HG03097 (cell line): ENCODE data around the gene VWA2.

Experiments
- ATAC-seq: cut with Tn5 transposase; IDR thresholded peaks from one replicate; pipeline ENCODE4 v1.9.1; 2021; ENCODE audit not compliant: unreplicated experiment, low FRiP score

Gene VWA2

DNA sequence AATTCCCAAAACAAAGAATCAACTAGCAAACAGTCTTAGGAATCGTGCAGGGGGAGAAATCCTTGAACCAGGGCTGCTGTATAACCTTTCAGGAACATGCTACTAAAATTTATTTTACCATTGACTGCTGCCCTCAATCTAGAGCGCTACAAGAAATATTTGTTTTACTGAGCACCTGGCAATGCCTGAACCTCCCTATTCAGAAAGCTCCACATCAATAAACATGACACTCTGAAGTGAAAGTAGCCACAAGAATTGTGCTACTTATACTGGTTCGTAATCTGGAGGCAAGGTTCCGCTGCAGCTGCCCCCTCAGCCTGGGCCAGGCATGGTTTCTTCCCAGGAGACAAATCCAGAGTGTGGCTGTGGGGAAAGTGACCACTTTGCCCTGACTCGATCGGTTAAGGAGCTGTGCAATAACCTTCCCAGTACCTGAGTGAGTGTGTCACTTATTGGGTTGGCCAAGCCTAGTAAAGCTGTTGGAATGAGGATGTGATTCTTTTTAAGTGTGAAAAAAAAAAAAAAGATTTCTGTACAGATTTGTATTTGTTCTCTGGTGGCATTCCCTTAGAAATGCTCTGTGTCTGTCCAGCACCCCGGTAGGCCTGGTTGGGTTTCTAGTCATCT lies 7.7 kb downstream of the VWA2 start:
- ATAC-seq, result no peak

- ATAC-seq, result no peak
Observed at GRCh38 chr10:114250236-114250635, 11.2 kb downstream of the VWA2 start.

GRCh38 chr10:114250716-114251115 lies 11.7 kb downstream of the VWA2 start:
- no peak for ATAC-seq

- ATAC-seq, result no peak
Observed at GRCh38 chr10:114252092-114252491, 13.0 kb downstream of the VWA2 start.

- no peak for ATAC-seq
Observed at GRCh38 chr10:114252883-114253282, 13.8 kb downstream of the VWA2 start.

DNA sequence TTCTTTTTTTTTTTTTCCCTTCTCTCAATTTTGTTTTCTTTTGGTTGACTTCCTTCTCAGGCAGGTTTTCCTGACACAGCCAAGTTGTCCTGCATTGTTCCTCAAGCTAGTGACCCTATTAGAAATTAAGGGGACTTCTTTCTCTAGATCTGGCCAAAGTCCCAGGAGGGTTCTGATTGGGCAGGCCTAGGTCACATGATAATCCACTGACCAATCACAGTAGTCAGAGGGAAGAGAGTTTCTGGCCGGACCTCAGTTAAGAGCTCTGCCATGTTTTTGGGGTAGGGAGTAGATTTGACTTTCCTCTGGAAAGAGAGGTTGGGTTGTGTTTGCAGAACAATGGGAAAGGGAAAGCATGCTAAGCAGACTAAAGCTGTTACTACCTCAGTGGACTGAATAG lies 16.2 kb downstream of the VWA2 start:
- ATAC-seq, result no peak

GRCh38 chr10:114256008-114256765 lies 17.1 kb downstream of the VWA2 start:
- ATAC-seq, result no peak

GRCh38 chr10:114256822-114257221 lies 17.8 kb downstream of the VWA2 start:
- no peak for ATAC-seq

DNA sequence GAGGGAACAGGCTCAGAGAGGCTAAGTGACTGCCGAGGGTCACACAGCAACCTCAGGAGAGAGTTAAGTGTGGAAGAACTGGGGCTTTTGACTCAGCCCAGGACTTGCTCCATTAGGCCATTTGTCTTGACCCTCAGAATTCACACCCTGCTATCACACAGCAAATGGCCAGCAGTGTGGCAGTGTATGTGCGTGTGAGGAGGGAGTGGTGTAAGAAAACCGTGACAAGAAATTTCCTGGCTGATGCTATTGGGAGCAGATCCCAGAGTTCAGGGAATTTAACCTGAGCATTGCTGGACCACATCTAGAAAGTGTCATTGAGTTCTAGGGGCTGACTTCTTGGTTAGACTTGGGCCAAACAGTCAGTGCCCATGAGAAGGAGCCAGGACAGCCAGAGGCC lies 18.4 kb downstream of the VWA2 start:
- no peak for ATAC-seq

DNA sequence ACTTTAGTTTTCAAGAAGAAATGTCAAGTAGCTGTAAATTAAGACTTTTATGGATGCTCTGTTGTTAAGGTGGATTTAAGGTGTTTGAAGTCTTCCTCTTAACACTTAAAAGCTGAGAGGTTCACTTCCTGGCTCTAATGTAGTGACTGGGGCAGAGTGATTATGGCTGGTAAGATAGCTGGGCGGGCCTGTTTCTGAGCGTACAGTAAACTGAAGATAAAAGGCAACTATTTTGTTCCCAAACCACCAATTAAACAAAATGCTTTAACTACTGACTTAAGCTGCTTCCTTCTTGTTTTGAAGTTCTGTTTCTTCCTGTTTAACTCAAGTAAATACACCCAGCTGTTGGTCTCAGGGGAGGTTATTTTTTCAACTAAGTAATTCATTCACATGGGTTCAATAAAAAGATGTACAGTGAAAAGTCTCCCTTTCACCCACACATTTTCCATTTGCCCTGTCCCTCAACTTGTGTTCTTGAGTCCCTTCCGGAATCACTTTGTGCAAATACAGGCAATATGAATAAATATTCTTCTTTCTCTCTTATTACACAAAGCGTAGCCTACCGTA lies 19.3 kb downstream of the VWA2 start:
- no peak for ATAC-seq

DNA sequence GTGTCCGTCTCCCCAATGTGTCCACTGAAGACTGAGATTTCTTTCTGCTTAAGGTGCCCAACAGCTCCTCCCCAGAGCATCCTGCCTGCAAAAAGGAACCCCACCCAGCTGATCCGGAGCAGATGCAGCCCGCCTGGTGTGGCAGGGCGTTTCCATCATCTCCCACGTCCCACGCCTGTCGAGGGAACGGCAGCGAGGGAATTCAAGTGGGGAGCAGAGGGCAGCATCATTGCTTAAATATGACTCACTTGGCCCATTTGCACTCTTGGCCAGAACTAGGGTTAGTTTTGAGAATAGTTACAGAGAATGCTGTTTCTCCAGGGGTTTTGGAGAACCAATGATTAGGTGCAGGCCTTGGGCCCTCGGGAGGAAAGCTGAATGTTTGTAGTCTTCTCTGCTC lies 20.8 kb downstream of the VWA2 start:
- ATAC-seq, result no peak

GRCh38 chr10:114260366-114260765 lies 21.3 kb downstream of the VWA2 start:
- no peak for ATAC-seq

DNA sequence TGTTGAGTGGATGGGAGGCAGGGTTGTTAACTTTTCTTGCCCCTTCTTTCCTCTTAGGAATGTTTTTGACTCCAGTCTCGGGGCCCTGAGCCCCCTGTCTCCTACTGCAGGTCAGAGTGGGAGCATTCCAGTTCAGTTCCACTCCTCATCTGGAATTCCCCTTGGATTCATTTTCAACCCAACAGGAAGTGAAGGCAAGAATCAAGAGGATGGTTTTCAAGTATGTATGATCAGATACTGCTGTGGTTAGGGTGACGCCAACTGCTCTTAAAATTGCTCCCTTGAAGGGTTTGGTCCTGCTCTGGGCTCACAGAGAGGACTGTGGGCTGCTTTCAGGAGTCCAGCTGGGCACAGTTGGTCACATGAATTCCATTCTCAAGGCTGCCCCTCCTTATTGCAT lies 22.0 kb downstream of the VWA2 start:
- no peak for ATAC-seq

GRCh38 chr10:114262496-114262895 lies 23.4 kb downstream of the VWA2 start:
- no peak for ATAC-seq

DNA sequence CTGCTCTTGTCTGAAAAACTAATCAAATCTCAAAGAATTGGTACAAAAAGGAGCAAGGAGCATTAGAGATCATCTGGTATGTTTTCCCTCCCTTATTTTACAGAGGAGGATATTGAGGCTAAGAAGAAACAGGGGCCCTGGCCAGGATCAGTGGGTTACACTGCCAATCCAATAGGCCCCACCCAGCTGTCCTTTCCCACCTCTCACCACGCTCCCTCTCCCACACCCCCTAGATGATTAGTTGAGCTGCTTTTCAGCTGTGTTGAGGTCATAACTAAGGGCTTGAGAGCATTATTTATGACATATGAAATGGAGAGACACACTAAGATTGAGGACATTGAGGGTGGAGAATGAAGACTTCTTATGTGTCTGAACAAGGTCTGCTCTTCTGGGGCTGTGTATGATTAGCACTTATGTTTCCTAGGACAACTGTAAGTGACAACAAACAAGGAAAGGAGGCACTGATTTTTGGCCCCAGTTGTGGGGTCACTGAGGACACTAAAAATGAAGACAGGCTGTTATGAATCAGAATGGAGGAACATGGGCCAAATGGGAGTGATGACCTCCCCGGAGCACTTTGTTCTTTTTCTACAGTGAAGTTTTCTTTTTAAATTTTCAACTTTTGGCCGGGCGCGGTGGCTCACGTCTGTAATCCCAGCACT lies 26.5 kb downstream of the VWA2 start:
- ATAC-seq, result no peak

DNA sequence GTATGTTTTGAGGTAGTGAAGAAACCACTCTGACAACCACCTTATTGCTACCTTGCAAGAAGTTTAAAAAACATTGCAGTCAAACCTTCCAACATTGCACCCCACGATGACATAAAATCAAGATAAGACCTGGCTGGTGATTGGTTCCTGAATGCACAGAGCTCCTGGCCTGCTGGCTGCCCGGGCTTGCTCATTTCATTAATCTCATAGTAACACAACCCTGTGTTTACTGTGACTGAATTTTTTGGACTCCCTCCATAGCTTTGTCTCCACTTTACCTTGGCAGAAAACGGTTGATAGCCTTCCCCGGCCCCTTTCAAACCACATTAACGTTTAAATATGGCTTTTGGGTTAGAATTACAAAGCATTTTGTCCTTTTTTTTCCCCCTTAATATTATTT lies 27.5 kb downstream of the VWA2 start:
- ATAC-seq, result no peak

DNA sequence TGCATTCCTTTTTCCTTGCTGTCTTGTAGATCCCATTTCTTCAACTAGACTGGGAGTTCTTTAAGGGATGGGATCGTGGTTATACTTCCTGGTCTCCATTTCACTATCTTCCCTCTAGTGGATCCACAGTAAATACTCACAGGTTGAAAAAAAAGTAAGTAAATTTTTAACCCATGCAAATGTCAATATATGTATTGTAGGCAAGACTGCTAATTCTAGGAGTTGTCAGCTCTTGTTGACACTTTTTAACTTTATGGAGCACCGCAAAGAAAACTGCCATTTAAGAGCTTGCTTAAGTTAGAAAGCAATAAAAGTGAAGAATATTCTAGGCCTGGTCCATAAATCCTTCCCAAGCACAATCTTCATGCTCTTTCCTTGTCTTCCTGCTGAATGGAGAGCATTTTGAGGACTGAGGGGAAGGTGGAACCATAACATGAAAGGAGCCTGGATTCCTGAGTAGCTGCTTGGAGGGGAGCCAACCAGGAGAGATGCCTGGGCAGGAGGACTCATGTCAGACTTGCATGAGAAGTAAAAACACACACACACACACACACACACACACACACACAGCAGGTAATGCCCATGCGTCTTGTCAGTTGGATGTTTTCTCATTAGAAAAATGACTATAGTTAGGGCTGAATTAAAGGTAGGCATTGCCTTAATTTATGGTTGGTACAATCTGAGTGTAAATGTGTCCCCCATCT lies 32.2 kb downstream of the VWA2 start:
- no peak for ATAC-seq

GRCh38 chr10:114271779-114272167 lies 32.7 kb downstream of the VWA2 start:
- ATAC-seq, result no peak

- ATAC-seq, result no peak
Observed at GRCh38 chr10:114272696-114273095, 33.6 kb downstream of the VWA2 start.

- ATAC-seq, result no peak
Observed at GRCh38 chr10:114273910-114274309, 34.9 kb downstream of the VWA2 start.
